HepG2 (cell line): ENCODE data around the gene PIP4K2B. TPM values are rescaled to one million over a fixed set of nuclear protein-coding genes. Genes with fewer than 3 reads are reported as not detected.

Source experiments
- ETV6 ChIP-seq: sonication (generic); formaldehyde crosslinking; conservative IDR thresholded peaks from 2 replicates; pipeline ENCODE4 v1.4.0; 2020; ENCODE audit warnings: missing genetic modification reagents
- HIC2 ChIP-seq: sonication (generic); formaldehyde crosslinking; IDR thresholded peaks from 2 replicates; pipeline ENCODE4 v1.9.0; 2022; ENCODE audit warnings: low read depth, missing genetic modification reagents
- KAT8 ChIP-seq: IDR thresholded peaks from 2 replicates; pipeline ENCODE4 v1.6.1; 2016; ENCODE audit warnings: missing genetic modification reagents, missing compliant biosample characterization
- POLR2AphosphoS5 ChIP-seq: IDR thresholded peaks from 2 replicates; pipeline ENCODE4 v1.6.1; 2012; ENCODE audit warnings: low read depth, low read length
- SRSF4 ChIP-seq: fragments of 200-400 bp; formaldehyde crosslinking; IDR thresholded peaks from one replicate; pipeline ENCODE4 v1.6.1; 2018; ENCODE audit warnings: mild to moderate bottlenecking, low read depth, low read length, moderate library complexity; ENCODE audit not compliant: poor library complexity, severe bottlenecking
- THAP8 ChIP-seq: sonication (generic); formaldehyde crosslinking; IDR thresholded peaks from 2 replicates; pipeline ENCODE4 v1.5.1; 2020; ENCODE audit warnings: missing genetic modification reagents, mild to moderate bottlenecking, borderline replicate concordance
- WIZ ChIP-seq: sonication (generic); formaldehyde crosslinking; IDR thresholded peaks from 2 replicates; pipeline ENCODE4 v1.5.1; 2020; ENCODE audit warnings: mild to moderate bottlenecking, missing genetic modification reagents
- ZFP91 ChIP-seq: sonication (generic); formaldehyde crosslinking; IDR thresholded peaks from 2 replicates; pipeline ENCODE4 v1.9.0; 2022; ENCODE audit warnings: missing genetic modification reagents, mild to moderate bottlenecking, borderline replicate concordance
- ZNF205 ChIP-seq: IDR thresholded peaks from 2 replicates; pipeline ENCODE4 v1.6.1; 2018; ENCODE audit warnings: missing biosample characterization, missing genetic modification reagents
- ZNF407 ChIP-seq: sonication (generic); formaldehyde crosslinking; IDR thresholded peaks from one replicate; pipeline ENCODE4 v1.5.1; 2020; ENCODE audit warnings: mild to moderate bottlenecking, missing genetic modification reagents; ENCODE audit errors: not compliant biosample characterization
- ZNF576 ChIP-seq: sonication (generic); formaldehyde crosslinking; IDR thresholded peaks from 2 replicates; pipeline ENCODE4 v1.4.0; 2020; ENCODE audit warnings: mild to moderate bottlenecking, missing genetic modification reagents
- polyA plus RNA-seq, 8 experiments: library from polyadenylated mRNA; depleted of rRNA in 3 of 8; stranded (reverse) in 7 of 8; unstranded in 1 of 8; fragments of >200 nt; fragmentation: Illumina TruSeq in 4 of 8; extraction: Trizol in 4 of 8; gene quantifications; 2 replicates each; pipeline versions ENCODE4 v1.2.1 to v1.2.3, GENCODE V29; 2011 to 2016; ENCODE audit warnings: low read depth in 4 of 8, missing spikeins in 1 of 8, mixed read lengths in 1 of 8; ENCODE audit not compliant: insufficient read depth in 1 of 8
- total RNA-seq, 5 experiments: library from RNA; depleted of rRNA; stranded (reverse); fragments of >200 nt; fragmentation: Illumina TruSeq; extraction: Trizol; gene quantifications; 2 replicates each; pipeline ENCODE4 v1.2.3, GENCODE V29; 2016; ENCODE audit warnings: low read depth in 1 of 5

PIP4K2B gene
- total and polyA plus RNA-seq, 2 of the 13 experiments (the other 11 are each of a cell fraction or from before 2014, with no cell fraction given): 20.4 to 54.0 TPM

- peak; percentile 91 for TF ChIP-seq ZFP91 (CRISPR knock-in tag)
- 0 out of 2 replicates have a peak, but pooled peaks have one; percentile 16 for TF ChIP-seq HIC2 (CRISPR knock-in tag)
- TF ChIP-seq ZNF407 (CRISPR knock-in tag): peak; percentile 73
- 0 out of 2 replicates have a peak, but pooled peaks have one; percentile 38 for TF ChIP-seq ZNF205 (CRISPR knock-in tag)
- no peak for TF ChIP-seq SRSF4
- TF ChIP-seq POLR2AphosphoS5: peak; percentile 90
- peak; percentile 72; the same call in 1 of the 2 replicates for TF ChIP-seq ETV6 (CRISPR knock-in tag)
- no peak for TF ChIP-seq ZNF576 (CRISPR knock-in tag)
- TF ChIP-seq KAT8 (CRISPR knock-in tag): peak; percentile 38; the same call in 1 of the 2 replicates
- TF ChIP-seq WIZ: no peak
- 0 out of 2 replicates have a peak, but pooled peaks have one; percentile 73 for TF ChIP-seq THAP8
Observed at GRCh38 chr17:38749223-38750043, 49.9 kb downstream of the PIP4K2B start (continued).
